Measurements from ENCODE around the gene RAB7A.
A peak's percentile ranks its signal among the peaks of the same experiment; 100 is the strongest.

Gene RAB7A

GRCh38 chr3:128835096-128835495, 109.1 kb downstream of the RAB7A start:
- Histone ChIP-seq H3K27ac (no peak overlapping the region), H3K4me3 (no peak overlapping the region)

- no peak overlapping the region for H3K27ac ChIP-seq
- H3K4me3 ChIP-seq, result no peak overlapping the region
Measured at GRCh38 chr3:128841926-128842920, 116.2 kb downstream of the RAB7A start.

GRCh38 chr3:128844502-128844901, 118.5 kb downstream of the RAB7A start:
- H3K4me3 ChIP-seq, result no peak overlapping the region
- no peak overlapping the region for H3K27ac ChIP-seq

- peak overlapping the region in 6 of 7 experiments; percentile 20 to 46 (median 37) for H3K4me3 ChIP-seq
- peak overlapping the region in 6 of 21 experiments; percentile 23 to 61 (median 40) for H3K27ac ChIP-seq
Measured at GRCh38 chr3:128845119-128845777, 119.3 kb downstream of the RAB7A start.

GRCh38 chr3:128845778-128846485, 119.9 kb downstream of the RAB7A start:
- H3K4me3 ChIP-seq, result peak overlapping the region; percentile 11 to 46 (median 33)
- peak overlapping the region in 15 of 21 experiments; percentile 19 to 76 (median 43) for H3K27ac ChIP-seq

- Histone ChIP-seq H3K27ac (peak overlapping the region in 5 of 21 experiments; percentile 21 to 72 (median 38)), H3K4me3 (peak overlapping the region in 2 of 7 experiments; percentile 33 to 41)
Measured at GRCh38 chr3:128846486-128846891, 120.5 kb downstream of the RAB7A start.

- no peak overlapping the region for H3K27ac ChIP-seq
- no peak overlapping the region for H3K4me3 ChIP-seq
Measured at GRCh38 chr3:128847666-128848370, 121.8 kb downstream of the RAB7A start.

- Histone ChIP-seq H3K27ac (no peak overlapping the region), H3K4me3 (no peak overlapping the region)
Measured at GRCh38 chr3:128848936-128849335, 123.0 kb downstream of the RAB7A start.

GRCh38 chr3:128849911-128850455, 124.0 kb downstream of the RAB7A start:
- Histone ChIP-seq H3K27ac (no peak overlapping the region), H3K4me3 (no peak overlapping the region)

- Histone ChIP-seq H3K27ac (no peak overlapping the region), H3K4me3 (no peak overlapping the region)
Measured at GRCh38 chr3:128850544-128850943, 124.6 kb downstream of the RAB7A start.

- no peak overlapping the region for H3K27ac ChIP-seq
- H3K4me3 ChIP-seq, result no peak overlapping the region
Measured at GRCh38 chr3:128851601-128852000, 125.6 kb downstream of the RAB7A start.

GRCh38 chr3:128853826-128854225, 127.8 kb downstream of the RAB7A start:
- Histone ChIP-seq H3K4me3 (no peak overlapping the region), H3K27ac (no peak overlapping the region)

- Histone ChIP-seq H3K4me3 (no peak overlapping the region), H3K27ac (no peak overlapping the region)
Measured at GRCh38 chr3:128854475-128854874, 128.5 kb downstream of the RAB7A start.

GRCh38 chr3:128855569-128855968, 129.6 kb downstream of the RAB7A start:
- Histone ChIP-seq H3K27ac (no peak overlapping the region), H3K4me3 (no peak overlapping the region)

GRCh38 chr3:128858167-128858566, 132.2 kb downstream of the RAB7A start:
- H3K27ac ChIP-seq, result no peak overlapping the region
- no peak overlapping the region for H3K4me3 ChIP-seq

GRCh38 chr3:128859630-128860029, 133.6 kb downstream of the RAB7A start:
- H3K4me3 ChIP-seq, result no peak overlapping the region
- H3K27ac ChIP-seq, result no peak overlapping the region

- Histone ChIP-seq H3K27ac (no peak overlapping the region), H3K4me3 (no peak overlapping the region)
Measured at GRCh38 chr3:128861491-128861890, 135.5 kb downstream of the RAB7A start.

- no peak overlapping the region for H3K27ac ChIP-seq
- H3K4me3 ChIP-seq, result no peak overlapping the region
Measured at GRCh38 chr3:128863560-128863959, 137.6 kb downstream of the RAB7A start.
